G401 (cell line): ENCODE results near the gene IL16. TPM values are rescaled to one million over a fixed set of nuclear protein-coding genes. Genes with fewer than 3 reads are reported as not detected.
"Not testable (repeated sequence)": the region's sequence is repeated elsewhere in the genome, so short reads cannot be mapped to it uniquely, and the experiment has no call there.

Experiments used
- DNase-seq: peaks from one replicate; pipeline ENCODE4 v3.0.0-alpha.2; 2015; ENCODE audit warnings: low spot score
- in situ Hi-C: cut with HindIII; loops from 2 replicates; pipeline ENCODE4 v1.10.0; 2016; ENCODE audit warnings: low sequenced_read_pairs, mixed read lengths
- total RNA-seq: library from RNA; depleted of rRNA; stranded (reverse); fragments of >200 nt; shearing (Covaris generic); gene quantifications from 2 replicates; pipeline ENCODE4 v1.2.3, GENCODE V29; 2014; rRNA removed

The IL16 gene
- total RNA-seq = 0.12 TPM in 1 of 2 replicates, not detected in the other

DNA sequence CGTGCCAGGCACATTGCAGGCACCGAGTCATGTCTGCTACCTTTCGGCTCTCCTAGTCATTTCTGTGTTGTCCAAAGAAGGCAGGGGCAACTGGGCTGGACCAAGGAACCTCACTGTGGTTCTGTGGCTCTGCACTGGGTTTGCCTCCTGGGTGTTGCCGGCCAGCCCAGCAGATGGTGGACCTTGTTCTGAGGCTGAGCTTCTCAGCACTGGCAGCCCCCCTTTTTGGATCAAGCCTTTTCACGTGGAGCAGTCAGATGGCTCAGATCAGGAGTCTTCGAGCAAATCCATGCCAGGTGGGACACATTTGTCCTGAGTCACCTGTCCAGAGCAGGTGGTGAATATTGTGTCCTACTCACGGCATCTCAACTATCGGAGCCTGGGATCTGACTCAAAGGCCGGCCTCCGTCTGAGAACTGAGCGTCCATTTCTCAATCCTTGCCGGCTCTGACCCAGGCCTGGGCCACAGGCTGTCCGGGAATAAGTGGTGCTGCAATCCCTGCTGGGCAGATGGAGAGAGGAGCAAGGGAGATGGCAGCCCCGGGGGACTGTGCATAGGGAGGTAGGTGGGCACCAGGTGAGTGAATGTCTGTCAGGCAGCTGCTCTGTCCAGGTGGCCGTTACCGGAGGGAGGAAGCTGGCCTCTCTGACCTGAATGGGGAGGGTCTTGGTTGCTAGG lies at the start of gene IL16:
IL16 (plus strand) TSS at position 304 of the 679 bp plus-strand sequence. CDS start 28,521 bp downstream, outside the sequence.
- in situ Hi-C loops = no loop called here
- DNase-seq = peak; percentile 99

DNA sequence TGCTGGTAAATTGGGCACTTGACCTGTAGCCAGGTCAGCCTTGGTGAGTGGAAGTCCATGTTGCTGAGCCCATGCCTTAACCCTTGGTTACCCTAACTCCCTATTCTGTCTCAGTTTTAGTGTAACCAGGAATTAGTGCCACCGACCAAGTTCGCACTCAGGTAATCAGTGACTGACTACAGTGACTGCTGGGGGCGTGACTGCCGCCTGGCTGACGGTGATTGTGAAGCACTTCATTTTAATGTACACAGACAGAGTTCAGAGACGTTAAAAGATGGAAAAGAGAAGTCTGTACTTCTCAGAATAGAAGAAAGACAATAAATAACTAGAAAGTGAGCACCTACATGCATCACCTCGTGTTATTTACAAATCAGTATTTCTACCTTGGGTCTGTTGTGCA lies 45.3 kb upstream of the IL16 start:
- no peak for DNase-seq
- in situ Hi-C loops = no loop called here

DNA sequence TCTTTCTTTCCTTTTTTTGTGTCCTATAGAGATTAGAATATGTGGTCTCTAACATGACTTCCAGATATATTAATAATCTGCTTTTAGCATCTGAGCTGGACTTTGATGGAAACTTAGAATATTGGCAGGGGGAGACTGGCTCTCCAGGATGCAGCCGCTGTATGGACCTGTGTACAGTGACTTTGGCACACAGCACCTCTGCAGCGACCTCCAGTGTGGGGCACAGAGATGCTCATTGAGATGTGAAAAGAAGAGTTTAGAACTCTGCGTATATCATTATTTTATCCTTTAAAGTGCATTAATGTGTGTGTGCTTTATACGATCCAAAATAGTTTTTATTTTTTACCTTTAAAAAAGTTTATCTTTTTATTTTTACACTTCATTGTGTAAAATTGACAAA lies 44.3 kb upstream of the IL16 start:
- no peak for DNase-seq
- in situ Hi-C loops = no loop called here

DNA sequence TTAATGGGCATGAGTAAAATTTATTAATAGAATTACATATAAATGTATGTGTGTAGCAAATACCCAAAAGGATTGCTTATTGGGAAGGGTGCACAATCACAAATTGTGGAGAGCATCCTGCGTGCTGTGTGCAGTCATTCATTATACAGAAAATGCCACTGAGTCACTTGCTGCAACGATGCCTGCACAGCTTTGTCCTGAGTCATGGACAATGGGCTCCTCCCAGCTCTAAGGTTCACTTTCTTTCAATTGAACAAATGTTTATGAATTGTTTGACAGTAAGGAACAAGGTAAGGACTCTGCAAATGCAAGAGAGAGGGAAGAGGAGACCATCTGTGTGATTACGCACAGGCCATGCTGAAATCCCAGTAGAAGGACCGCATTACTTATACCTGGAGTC lies 43.9 kb upstream of the IL16 start:
- in situ Hi-C loops = no loop called here
- no peak for DNase-seq

DNA sequence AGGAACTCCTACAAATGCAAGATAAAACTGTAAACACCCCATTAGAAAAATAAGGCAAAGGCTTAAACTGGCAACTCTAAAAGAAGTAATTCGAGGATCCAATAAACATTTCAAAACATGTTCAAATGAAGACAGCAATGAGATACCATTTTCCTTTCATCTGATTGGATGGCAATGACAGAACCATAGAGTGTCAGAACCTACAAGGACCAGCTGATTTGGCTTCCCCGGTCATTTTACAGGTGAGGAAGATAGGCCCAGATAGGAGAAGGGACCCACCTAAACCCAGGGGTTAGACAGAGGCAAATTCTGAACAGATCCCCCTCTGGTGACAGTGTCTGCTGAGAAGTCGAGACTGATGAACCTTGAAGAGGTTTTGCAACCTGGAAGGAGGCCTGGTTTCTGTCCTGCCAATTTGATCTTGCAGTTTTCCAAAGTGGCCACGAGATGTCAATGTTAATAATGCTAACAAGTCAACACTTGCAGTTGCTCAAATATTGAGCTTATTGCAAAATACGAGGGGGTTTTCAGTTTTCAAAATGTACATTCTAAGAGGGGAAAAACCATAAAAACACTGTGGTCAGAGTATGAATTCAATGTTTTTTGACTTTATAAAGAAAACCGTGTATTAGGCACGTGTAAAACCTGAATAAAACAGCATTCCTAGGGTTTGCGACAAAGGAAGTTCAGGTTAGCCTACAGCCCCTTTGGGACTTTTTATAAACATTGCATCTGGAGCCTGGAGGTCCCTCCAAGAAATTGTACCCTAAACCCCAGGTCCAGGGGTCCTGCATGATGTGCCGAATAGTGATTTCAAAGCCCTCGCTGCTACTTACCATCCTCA lies 41.1 kb upstream of the IL16 start:
- peak; percentile 91 for DNase-seq
- in situ Hi-C loops = no loop called here

DNA sequence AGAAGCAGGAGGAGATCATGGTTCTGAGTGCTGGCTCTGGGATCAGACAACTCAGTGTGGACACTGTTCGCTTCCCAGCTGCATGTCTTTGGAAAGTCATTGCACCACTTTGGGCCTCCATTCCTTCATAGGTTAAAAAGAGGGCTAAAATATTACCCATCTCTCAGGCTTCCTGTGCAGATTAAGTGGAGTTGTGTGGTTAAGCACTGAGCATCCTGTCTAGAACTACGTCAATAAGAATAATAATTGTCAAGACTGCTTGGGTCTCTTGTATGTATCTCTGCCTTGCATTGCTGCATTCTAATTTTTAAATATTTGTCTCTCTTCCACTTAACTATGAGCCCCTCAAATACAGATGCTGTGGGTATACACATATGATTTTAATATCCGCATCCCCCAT lies 40.4 kb upstream of the IL16 start:
- in situ Hi-C loops = no loop called here

DNA sequence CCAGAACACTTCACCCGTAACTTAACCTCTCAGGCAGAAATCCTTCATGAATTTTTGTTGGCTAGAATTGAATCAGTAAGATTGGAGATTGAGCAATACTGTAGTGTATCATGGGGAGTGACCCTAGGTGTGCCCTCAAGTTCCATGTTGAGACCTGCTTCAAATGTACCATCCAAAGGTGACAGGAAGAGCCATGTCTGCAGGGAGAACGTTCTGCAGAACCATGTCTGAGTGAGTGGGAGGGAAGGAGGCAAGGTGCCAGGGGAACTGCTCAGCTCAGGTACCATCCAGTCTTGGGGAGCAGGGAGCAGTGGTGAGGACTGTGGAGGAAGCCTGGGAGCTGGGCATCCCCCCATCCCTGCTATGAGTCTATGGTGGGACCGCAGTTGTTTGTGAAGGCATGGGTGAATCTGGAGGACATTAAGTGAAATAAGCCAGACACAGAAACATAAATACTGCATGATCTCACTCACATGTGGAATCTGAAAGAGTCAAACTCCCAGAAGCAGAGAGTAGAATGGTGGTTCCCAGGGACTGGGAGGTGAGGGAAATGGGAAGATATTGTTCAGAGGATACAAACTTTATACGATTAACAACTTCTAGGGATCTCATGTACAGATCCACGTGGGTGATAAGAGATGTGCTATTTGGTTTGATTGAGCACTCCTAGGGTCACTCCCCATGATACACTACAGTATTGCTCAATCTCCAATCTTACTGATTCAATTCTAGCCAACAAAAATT lies 39.3 kb upstream of the IL16 start:
- DNase-seq = no peak
- in situ Hi-C loops = no loop called here

More for the DNA sequence above, 40.4 kb upstream of the IL16 start:
- DNase-seq = no peak

DNA sequence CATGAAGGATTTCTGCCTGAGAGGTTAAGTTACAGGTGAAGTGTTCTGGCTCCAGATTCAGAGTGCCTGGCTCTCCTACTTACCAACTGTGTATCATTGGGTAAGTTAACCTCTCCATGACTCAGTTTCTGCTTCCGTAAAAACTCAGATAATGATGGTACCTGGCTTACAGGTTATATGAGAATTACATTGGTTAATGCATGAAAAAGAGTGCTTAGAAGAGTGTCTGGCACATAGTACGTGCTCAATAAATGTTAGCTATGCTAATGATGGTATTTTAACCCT lies 38.8 kb upstream of the IL16 start:
- in situ Hi-C loops = no loop called here
- DNase-seq = no peak

DNA sequence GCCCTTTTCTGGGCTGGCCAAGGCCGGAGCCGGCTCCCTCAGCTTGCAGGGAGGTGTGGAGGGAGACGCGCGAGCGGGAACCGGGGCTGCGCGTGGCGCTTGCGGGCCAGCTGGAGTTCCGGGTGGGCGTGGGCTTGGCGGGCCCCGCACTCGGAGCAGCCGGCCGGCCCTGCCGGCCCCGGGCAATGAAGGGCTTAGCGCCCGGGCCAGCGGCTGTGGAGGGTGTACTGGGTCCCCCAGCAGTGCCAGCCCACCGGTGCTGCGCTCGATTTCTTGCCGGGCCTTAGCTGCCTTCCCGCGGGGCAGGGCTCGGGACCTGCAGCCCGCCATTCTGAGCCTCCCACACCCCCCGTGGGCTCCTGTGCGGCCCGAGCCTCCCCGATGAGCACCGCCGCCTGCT lies 38.1 kb upstream of the IL16 start:
- in situ Hi-C loops, DNase-seq: not testable (repeated sequence)

DNA sequence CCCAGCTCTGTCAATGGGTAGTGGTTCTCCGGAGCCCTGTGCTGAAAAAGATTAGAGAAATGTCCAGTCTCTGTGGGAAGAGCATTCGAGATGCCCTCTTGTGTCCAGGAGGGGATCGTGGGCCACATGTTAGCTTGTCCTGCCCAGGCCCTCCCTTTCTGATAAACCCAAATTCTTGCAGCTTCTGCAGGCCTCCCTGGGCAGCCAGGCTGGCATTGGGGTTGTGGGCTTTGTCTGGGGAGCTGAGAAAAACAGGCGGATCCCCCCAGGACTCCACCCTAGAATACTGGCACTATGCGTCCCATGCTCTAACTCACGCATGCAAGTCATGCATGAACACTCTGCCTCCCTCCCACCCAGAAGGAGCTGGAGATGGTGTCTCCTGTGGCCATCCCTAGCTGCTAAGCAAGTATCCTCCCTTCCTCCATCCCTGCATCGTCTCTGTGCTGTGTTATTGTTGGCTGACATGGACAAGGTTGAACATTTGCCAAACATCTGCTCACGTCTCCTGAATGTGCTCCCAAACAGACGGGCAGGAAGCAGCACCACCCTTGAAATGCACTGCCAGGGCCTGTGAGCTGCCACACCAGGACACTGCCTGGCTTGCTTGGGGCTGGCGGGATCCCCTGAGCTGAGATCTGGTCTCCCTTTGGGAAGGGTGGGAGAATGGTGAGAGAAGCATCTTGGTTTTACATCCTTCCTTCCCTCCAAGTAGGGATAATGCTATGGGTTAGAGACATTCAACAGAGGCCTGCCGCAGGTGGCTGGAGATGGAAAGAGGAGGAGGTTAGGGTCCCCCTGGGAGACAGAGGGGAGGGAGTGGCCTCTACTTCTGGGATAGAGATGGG lies 36.1 kb upstream of the IL16 start:
- no peak for DNase-seq
- in situ Hi-C loops = no loop called here

DNA sequence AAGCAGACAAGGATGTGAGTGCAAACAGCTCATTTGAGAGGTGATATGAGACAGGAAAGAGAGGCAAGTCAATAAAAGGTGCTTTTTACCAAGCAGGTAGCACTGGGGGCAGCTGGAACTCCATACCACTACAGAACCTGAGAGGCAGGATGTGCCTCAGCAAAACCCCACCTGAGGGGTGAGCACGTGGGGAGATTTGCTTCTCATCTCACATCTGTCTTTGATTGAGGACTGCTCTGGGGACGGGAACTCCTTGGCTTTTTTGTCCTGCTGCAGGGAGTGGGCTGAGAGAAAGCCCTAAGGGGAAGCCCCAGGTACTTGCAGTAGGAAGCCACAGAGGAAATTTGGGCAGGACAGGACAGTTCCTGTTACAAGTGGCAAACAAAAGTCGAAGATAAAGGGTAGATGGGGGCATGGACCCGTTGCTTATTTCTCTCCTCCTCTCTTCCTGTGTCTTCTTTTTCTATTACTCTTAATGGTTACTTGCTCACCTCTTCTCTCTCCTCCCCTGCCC lies 35.5 kb upstream of the IL16 start:
- no peak for DNase-seq
- in situ Hi-C loops = no loop called here

DNA sequence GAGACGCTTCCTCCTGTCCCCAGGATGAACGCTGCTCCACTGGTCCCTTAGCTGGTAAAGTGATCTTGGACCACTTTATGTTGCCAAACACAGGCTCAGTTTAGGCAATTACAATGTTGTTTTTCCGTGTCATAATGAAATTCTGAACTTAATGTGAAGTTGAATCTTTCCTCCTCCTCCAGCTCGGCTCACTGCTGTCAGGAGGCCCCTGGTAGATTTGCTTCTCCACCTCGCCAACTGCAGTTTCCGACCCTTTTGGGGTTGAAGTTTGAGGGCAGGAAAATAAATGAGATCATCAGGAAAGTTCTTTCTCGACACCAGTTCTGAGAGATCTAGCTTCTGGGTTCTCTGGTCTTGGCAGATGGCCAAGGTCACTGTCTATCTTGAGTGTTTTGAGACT lies 34.8 kb upstream of the IL16 start:
- DNase-seq = no peak
- in situ Hi-C loops = no loop called here

DNA sequence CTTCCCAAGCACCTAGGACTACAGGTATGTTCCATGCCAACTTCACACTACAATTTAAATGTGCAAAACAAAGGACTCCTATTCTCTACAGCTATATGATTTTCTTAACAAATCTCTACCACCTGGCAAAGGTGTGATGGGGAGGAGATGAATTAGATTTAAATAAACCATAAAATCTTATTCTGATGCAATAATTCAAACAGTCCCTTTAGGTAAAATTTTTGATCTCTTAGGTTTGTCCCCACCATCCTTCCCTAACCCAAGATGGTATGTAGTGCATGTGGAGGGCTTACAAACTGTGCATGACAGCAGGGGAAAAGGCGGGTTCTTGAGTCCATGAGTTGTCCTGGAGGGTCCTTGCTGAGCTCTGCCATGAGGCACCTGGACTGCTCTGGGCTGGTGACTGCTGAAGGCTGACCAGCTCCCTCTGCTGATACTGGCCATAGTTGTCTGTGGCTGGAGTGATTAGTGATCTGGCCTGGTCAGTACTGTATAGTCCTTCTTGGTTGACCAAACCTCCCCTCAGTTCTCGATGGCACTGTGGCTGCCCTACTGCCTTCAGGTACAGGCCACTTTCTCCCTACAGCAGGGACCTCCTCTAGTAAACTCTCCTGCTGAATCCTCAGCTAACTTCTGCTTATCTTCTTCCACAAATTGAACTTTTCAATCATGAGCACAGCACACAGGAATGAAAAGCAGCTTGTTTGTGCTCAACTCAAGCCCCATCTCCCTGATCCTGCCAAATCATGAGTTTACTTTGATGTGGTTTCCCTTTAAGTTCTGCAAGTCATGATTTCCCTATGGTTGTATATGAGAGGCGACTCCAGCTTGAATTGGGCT lies 32.5 kb upstream of the IL16 start:
- no peak for DNase-seq
- in situ Hi-C loops = no loop called here

DNA sequence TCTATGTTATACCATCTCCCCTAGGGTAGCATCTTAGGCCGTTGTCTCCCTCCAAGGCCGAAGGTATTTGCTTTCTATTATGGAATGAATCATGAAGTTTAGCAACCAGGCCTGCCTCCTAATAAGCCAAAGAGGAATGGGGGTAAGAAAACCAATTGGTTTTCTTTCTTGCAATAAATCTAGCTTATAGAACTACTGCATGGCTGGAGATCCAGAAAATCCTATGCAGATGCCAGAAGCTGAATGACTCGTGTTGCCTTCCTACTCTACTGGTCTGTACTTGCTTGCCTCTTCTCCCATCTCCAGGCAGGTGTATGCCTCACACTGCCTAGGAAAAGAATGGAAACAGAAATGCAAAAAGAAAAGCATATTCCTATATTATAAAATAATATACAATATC lies 31.1 kb upstream of the IL16 start:
- no peak for DNase-seq
- in situ Hi-C loops = no loop called here

DNA sequence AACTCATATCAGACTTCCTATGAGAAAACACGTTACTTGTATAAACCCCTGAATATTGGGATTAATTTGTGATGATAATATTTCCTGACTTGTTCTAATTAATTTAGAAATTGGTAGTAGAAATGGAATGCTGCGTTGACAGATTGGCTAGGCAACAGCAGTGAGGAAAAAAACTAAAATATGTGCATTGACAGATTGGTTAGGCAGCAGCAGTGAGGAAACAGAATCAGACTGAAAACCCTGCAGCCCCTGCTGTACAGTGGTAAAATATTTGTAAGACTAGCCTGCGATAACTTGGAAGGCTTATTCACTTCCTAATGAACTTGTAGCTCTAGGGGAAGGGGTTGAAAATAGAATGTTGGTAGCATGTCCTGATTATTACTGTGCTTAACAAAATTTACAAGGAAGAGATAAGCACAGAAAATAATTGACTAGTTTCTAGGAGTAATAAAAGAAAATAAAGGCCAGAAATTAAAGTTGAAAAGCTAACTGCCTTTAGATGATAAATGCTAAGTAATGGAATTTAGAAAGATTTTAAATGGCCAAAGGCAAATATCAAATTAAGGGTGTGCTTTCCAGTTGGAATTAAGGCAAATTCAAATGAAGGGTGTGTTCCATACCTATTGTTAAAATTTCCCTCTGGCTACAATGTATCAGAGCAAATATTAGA lies 29.9 kb upstream of the IL16 start:
- in situ Hi-C loops = no loop called here
- no peak for DNase-seq

DNA sequence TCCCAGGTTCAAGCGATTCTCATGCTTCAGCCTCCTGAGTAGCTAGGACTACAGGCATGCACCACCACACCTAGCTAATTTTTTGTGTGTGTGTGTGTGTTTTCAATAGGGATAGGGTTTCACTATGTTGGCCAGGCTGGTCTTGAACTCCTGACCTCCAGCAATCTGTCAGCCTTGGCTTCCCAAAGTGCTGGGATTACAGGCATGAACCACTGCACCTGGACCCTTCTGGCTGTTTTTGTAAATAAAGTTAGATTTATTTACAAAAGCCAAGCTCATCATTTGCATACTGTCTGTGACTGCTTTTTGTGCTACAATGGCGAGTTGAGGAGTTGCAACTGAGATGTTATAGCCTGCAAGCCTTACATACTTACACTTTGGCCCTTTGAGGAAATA lies 28.6 kb upstream of the IL16 start:
- in situ Hi-C loops = no loop called here

DNA sequence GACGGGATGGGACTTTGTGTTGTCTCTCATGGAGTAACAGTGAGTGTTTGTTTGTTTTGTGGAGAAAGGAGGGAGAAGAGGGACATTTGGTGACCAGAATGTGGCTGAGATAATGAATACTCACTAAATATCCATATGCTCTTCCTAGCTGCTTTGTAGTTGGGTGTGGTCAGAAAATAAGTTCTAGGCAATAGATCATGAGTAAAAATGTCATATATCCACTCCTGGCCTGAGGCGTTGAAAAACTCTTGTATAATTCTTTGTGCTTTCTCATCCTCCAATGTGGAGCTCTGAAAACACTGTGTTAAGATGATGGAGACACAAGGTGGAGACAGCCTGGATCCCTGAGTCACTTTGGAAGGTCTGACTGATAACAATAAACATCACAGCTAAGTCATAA lies 28.0 kb upstream of the IL16 start:
- no peak for DNase-seq

More for the DNA sequence above, 28.6 kb upstream of the IL16 start:
- DNase-seq = no peak

DNA sequence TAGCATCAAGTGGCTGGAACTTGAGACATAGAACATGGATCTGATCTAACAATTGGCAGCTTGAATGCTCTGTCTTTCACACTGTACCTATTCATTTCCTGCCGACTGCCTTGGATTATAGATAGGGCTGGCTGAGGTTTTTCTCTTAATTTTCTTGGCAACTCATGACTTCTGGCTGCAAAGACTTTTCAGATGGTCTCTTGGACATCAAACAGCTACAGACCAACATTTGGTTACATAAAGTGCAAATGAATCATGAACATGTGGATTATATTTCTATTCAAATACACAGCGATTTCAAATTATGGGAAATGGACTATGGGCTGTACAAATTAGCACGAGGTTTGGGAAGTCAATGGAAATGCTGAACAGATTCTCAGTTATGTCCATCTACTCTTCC lies 26.2 kb upstream of the IL16 start:
- peak; percentile 35 for DNase-seq
- in situ Hi-C loops = no loop called here

More for the DNA sequence above, 28.0 kb upstream of the IL16 start:
- in situ Hi-C loops = no loop called here
